Measurements from ENCODE around the gene NFATC1.
A peak's percentile ranks its signal among the peaks of the same experiment; 100 is the strongest.

The NFATC1 gene

GRCh38 chr18:79486356-79487182, 90.8 kb downstream of the NFATC1 start:
- peak overlapping the region; percentile 69 for H3K4me2 ChIP-seq (ENCODE audit: low read length)
- no peaks in the 10 kb centered on the region for H3K27me3 ChIP-seq (ENCODE audit: insufficient read depth, low read length)
- peak overlapping the region; percentile 86 for H3K9ac ChIP-seq (ENCODE audit: low read length)
- no peaks in the 10 kb centered on the region for H3F3A ChIP-seq (ENCODE audit: insufficient read depth, low read length)
- no peaks in the 10 kb centered on the region for H3K9me2 ChIP-seq (ENCODE audit: low read depth, low read length)
- no peaks in the 10 kb centered on the region for H3K79me2 ChIP-seq (ENCODE audit: insufficient read depth, low read length)
- H3K4me1 ChIP-seq (ENCODE audit: insufficient read depth, low read length, severe bottlenecking): peaks cover 72% of the 10 kb centered on the region
- TF ChIP-seq CTCF (IDR thresholded peaks at IDR 0.05; ENCODE audit: low read length) (peak; percentile 23; the same call in 1 of the 2 replicates), EZH2 (IDR thresholded peaks at IDR 0.05; ENCODE audit: borderline replicate concordance, low read length) (no peak)
- no peaks in the 10 kb centered on the region for H3K9me3 ChIP-seq (ENCODE audit: low read length)
- peak overlapping the region; percentile 46 for H3K4me3 ChIP-seq (ENCODE audit: low read depth, low read length, poor library complexity, severe bottlenecking)
- H4K20me1 ChIP-seq (ENCODE audit: insufficient read depth, low read length): no peaks in the 10 kb centered on the region
- H2AFZ ChIP-seq (ENCODE audit: low read length): no peak overlapping the region
- H3K36me3 ChIP-seq (ENCODE audit: insufficient read depth, low read length): peaks cover 56% of the 10 kb centered on the region
- H3K27ac ChIP-seq (ENCODE audit: low read depth, low read length, poor library complexity, severe bottlenecking): peak overlapping the region; percentile 99

GRCh38 chr18:79487183-79487800, 91.6 kb downstream of the NFATC1 start:
- Histone ChIP-seq H3K27ac (ENCODE audit: low read depth, low read length, poor library complexity, severe bottlenecking) (peak overlapping the region; percentile 99), H3K36me3 (ENCODE audit: insufficient read depth, low read length) (peaks cover 62% of the 10 kb centered on the region), H3K4me2 (ENCODE audit: low read length) (peak overlapping the region; percentile 69), H2AFZ (ENCODE audit: low read length) (no peak overlapping the region), H3K9ac (ENCODE audit: low read length) (peak overlapping the region; percentile 86), H3K4me3 (ENCODE audit: low read depth, low read length, poor library complexity, severe bottlenecking) (peak overlapping the region; percentile 46), H3K9me2 (ENCODE audit: low read depth, low read length) (no peaks in the 10 kb centered on the region), H3K4me1 (ENCODE audit: insufficient read depth, low read length, severe bottlenecking) (peaks cover 72% of the 10 kb centered on the region), H4K20me1 (ENCODE audit: insufficient read depth, low read length) (no peaks in the 10 kb centered on the region), H3K79me2 (ENCODE audit: insufficient read depth, low read length) (no peaks in the 10 kb centered on the region), H3F3A (ENCODE audit: insufficient read depth, low read length) (no peaks in the 10 kb centered on the region), H3K27me3 (ENCODE audit: insufficient read depth, low read length) (no peaks in the 10 kb centered on the region), H3K9me3 (ENCODE audit: low read length) (no peaks in the 10 kb centered on the region)
- TF ChIP-seq CTCF (IDR thresholded peaks at IDR 0.05; ENCODE audit: low read length): no peak

- peak overlapping the region; percentile 69 for H3K4me2 ChIP-seq (ENCODE audit: low read length)
- no peak for TF ChIP-seq EZH2 (IDR thresholded peaks at IDR 0.05; ENCODE audit: borderline replicate concordance, low read length)
- no peak for TF ChIP-seq CTCF (IDR thresholded peaks at IDR 0.05; ENCODE audit: low read length)
These were observed 92.1 kb downstream of the NFATC1 start for GRCh38 chr18:79487801-79488201.

More at GRCh38 chr18:79487801-79488201, 92.1 kb downstream of the NFATC1 start:
- Histone ChIP-seq H3K4me1 (ENCODE audit: insufficient read depth, low read length, severe bottlenecking) (peaks cover 72% of the 10 kb centered on the region), H3K9ac (ENCODE audit: low read length) (peak overlapping the region; percentile 86), H4K20me1 (ENCODE audit: insufficient read depth, low read length) (no peaks in the 10 kb centered on the region), H3K27ac (ENCODE audit: low read depth, low read length, poor library complexity, severe bottlenecking) (peak overlapping the region; percentile 99), H3K27me3 (ENCODE audit: insufficient read depth, low read length) (no peaks in the 10 kb centered on the region), H3K9me3 (ENCODE audit: low read length) (no peaks in the 10 kb centered on the region), H3K9me2 (ENCODE audit: low read depth, low read length) (no peaks in the 10 kb centered on the region), H3F3A (ENCODE audit: insufficient read depth, low read length) (no peaks in the 10 kb centered on the region), H3K4me3 (ENCODE audit: low read depth, low read length, poor library complexity, severe bottlenecking) (peak overlapping the region; percentile 46), H3K79me2 (ENCODE audit: insufficient read depth, low read length) (no peaks in the 10 kb centered on the region), H3K36me3 (ENCODE audit: insufficient read depth, low read length) (peaks cover 65% of the 10 kb centered on the region), H2AFZ (ENCODE audit: low read length) (no peak overlapping the region)
